HG02623 (cell line): Measurements from ENCODE around the gene ZNF628.

ENCODE experiments used
- ATAC-seq: cut with Tn5 transposase; IDR thresholded peaks from one replicate; pipeline ENCODE4 v1.9.1; 2021; ENCODE audit warnings: moderate library complexity; ENCODE audit not compliant: unreplicated experiment

Gene ZNF628

GRCh38 chr19:55527197-55528029 is 51.0 kb downstream of the ZNF628 start:
- ATAC-seq = no peak

GRCh38 chr19:55528030-55528803 is 51.8 kb downstream of the ZNF628 start:
- no peak for ATAC-seq

GRCh38 chr19:55529636-55530234 is 53.3 kb downstream of the ZNF628 start:
- no peak for ATAC-seq

- ATAC-seq = no peak
Measured at GRCh38 chr19:55530996-55531395, 54.6 kb downstream of the ZNF628 start.
